Effector memory CD4-positive, alpha-beta T cell (primary cell): ENCODE measurements around the gene CACNA2D3.
"Not testable (repeated sequence)": the region's sequence is repeated elsewhere in the genome, so short reads cannot be mapped to it uniquely, and the experiment has no call there.

Experiments
- DNase-seq, 3 donors: peaks; one replicate each; pipeline ENCODE4 v3.0.0-alpha.2; 2020
- H3K27ac ChIP-seq: 2 replicates; pipeline ENCODE4 v1.7.0; 2013; ENCODE audit warnings: mild to moderate bottlenecking, low read length, moderate library complexity; ENCODE audit not compliant: insufficient read depth, poor library complexity, severe bottlenecking
- H3K27me3 ChIP-seq: replicated peaks from 2 replicates; pipeline ENCODE4 v1.7.0; 2013; ENCODE audit warnings: mild to moderate bottlenecking, low read length; ENCODE audit not compliant: insufficient read depth, control insufficient read depth, poor library complexity, severe bottlenecking
- H3K36me3 ChIP-seq: 2 replicates; pipeline ENCODE4 v1.7.0; 2013; ENCODE audit warnings: mild to moderate bottlenecking, low read length, moderate library complexity; ENCODE audit not compliant: control insufficient read depth, insufficient read depth
- H3K4me1 ChIP-seq: 2 replicates; pipeline ENCODE4 v1.7.0; 2013; ENCODE audit warnings: low read length, mild to moderate bottlenecking; ENCODE audit not compliant: control insufficient read depth, insufficient read depth, poor library complexity, severe bottlenecking
- H3K4me3 ChIP-seq: 2 replicates; pipeline ENCODE4 v1.7.0; 2013; ENCODE audit warnings: low read length, low read depth, mild to moderate bottlenecking; ENCODE audit not compliant: insufficient read depth, poor library complexity, severe bottlenecking
- H3K9me3 ChIP-seq: 2 replicates; pipeline ENCODE4 v1.7.0; 2013; ENCODE audit warnings: mild to moderate bottlenecking, low read length, moderate library complexity; ENCODE audit not compliant: control insufficient read depth

The CACNA2D3 gene

GRCh38 chr3:54619053-54619452 is 496.7 kb downstream of the CACNA2D3 start:
- H3K9me3 ChIP-seq, result no peaks in the 10 kb centered on the region
- no peak overlapping the region for H3K27ac ChIP-seq
- no peak overlapping the region for H3K4me3 ChIP-seq
- no peak for DNase-seq
- H3K4me1 ChIP-seq, result no peaks in the 10 kb centered on the region
- H3K36me3 ChIP-seq, result no peaks in the 10 kb centered on the region
- H3K27me3 ChIP-seq, result no peaks in the 10 kb centered on the region

- H3K4me1 ChIP-seq, result no peaks in the 10 kb centered on the region
- no peaks in the 10 kb centered on the region for H3K36me3 ChIP-seq
- H3K9me3 ChIP-seq, result no peaks in the 10 kb centered on the region
- DNase-seq, result no peak
- H3K27ac ChIP-seq, result no peak overlapping the region
- no peak overlapping the region for H3K4me3 ChIP-seq
- no peaks in the 10 kb centered on the region for H3K27me3 ChIP-seq
These were observed 497.2 kb downstream of the CACNA2D3 start for GRCh38 chr3:54619531-54619930.

- H3K27me3 ChIP-seq, result no peaks in the 10 kb centered on the region
- no peaks in the 10 kb centered on the region for H3K9me3 ChIP-seq
- no peaks in the 10 kb centered on the region for H3K36me3 ChIP-seq
- no peak overlapping the region for H3K27ac ChIP-seq
- no peaks in the 10 kb centered on the region for H3K4me1 ChIP-seq
- no peak for DNase-seq
- H3K4me3 ChIP-seq, result no peak overlapping the region
These were observed 498.8 kb downstream of the CACNA2D3 start for GRCh38 chr3:54621184-54621583.

- Histone ChIP-seq H3K4me3 (no peak overlapping the region), H3K36me3 (no peaks in the 10 kb centered on the region), H3K27ac (no peak overlapping the region), H3K27me3 (no peaks in the 10 kb centered on the region), H3K9me3 (no peaks in the 10 kb centered on the region), H3K4me1 (no peaks in the 10 kb centered on the region)
- DNase-seq, result no peak
These were observed 500.3 kb downstream of the CACNA2D3 start for GRCh38 chr3:54622678-54623077.

GRCh38 chr3:54625805-54626787 is 503.7 kb downstream of the CACNA2D3 start:
- Histone ChIP-seq H3K27ac (no peak overlapping the region), H3K36me3 (no peaks in the 10 kb centered on the region), H3K9me3 (no peaks in the 10 kb centered on the region), H3K4me1 (no peaks in the 10 kb centered on the region), H3K4me3 (no peak overlapping the region), H3K27me3 (no peaks in the 10 kb centered on the region)
- no peak for DNase-seq

- no peak overlapping the region for H3K27ac ChIP-seq
- no peak for DNase-seq
- H3K27me3 ChIP-seq, result no peaks in the 10 kb centered on the region
- H3K4me3 ChIP-seq, result no peak overlapping the region
- H3K4me1 ChIP-seq, result no peaks in the 10 kb centered on the region
- H3K9me3 ChIP-seq, result no peaks in the 10 kb centered on the region
- no peaks in the 10 kb centered on the region for H3K36me3 ChIP-seq
These were observed 506.6 kb downstream of the CACNA2D3 start for GRCh38 chr3:54628888-54629441.

GRCh38 chr3:54630101-54630623 is 507.8 kb downstream of the CACNA2D3 start:
- H3K4me1 ChIP-seq, result no peaks in the 10 kb centered on the region
- H3K36me3 ChIP-seq, result no peaks in the 10 kb centered on the region
- H3K9me3 ChIP-seq, result no peaks in the 10 kb centered on the region
- H3K4me3 ChIP-seq, result no peak overlapping the region
- H3K27me3 ChIP-seq, result no peaks in the 10 kb centered on the region
- DNase-seq, result no peak
- no peak overlapping the region for H3K27ac ChIP-seq

GRCh38 chr3:54631001-54631400 is 508.6 kb downstream of the CACNA2D3 start:
- not testable (repeated sequence) for H3K27me3 ChIP-seq, H3K4me1 ChIP-seq, H3K36me3 ChIP-seq, H3K27ac ChIP-seq, H3K9me3 ChIP-seq, H3K4me3 ChIP-seq, DNase-seq

GRCh38 chr3:54631516-54632325 is 509.4 kb downstream of the CACNA2D3 start:
- Histone ChIP-seq H3K9me3 (no peaks in the 10 kb centered on the region), H3K4me1 (no peaks in the 10 kb centered on the region), H3K27me3 (no peaks in the 10 kb centered on the region), H3K4me3 (no peak overlapping the region), H3K36me3 (no peaks in the 10 kb centered on the region), H3K27ac (no peak overlapping the region)
- no peak for DNase-seq
